A673 (cell line): ENCODE measurements around the gene MRI1.

Experiments
- EZH2 ChIP-seq: fragments of 200-600 bp; sonication (generic); IDR thresholded peaks from 2 replicates; pipeline ENCODE4 v1.6.1; 2017; ENCODE audit warnings: borderline replicate concordance, low read depth, mild to moderate bottlenecking, mixed read lengths, antibody characterized with exemption, low read length; ENCODE audit not compliant: poor library complexity, severe bottlenecking
- TF ChIP-seq, protein P1 (sequence below): fragments of 300-800, 200-600 bp; sonication (generic); conservative IDR thresholded peaks from 2 replicates; pipeline ENCODE4 v1.5.1; 2017; ENCODE audit warnings: low read depth, mild to moderate bottlenecking, antibody characterized with exemption, low read length, moderate library complexity, mixed read lengths

- TF ChIP-seq, protein P1, sequence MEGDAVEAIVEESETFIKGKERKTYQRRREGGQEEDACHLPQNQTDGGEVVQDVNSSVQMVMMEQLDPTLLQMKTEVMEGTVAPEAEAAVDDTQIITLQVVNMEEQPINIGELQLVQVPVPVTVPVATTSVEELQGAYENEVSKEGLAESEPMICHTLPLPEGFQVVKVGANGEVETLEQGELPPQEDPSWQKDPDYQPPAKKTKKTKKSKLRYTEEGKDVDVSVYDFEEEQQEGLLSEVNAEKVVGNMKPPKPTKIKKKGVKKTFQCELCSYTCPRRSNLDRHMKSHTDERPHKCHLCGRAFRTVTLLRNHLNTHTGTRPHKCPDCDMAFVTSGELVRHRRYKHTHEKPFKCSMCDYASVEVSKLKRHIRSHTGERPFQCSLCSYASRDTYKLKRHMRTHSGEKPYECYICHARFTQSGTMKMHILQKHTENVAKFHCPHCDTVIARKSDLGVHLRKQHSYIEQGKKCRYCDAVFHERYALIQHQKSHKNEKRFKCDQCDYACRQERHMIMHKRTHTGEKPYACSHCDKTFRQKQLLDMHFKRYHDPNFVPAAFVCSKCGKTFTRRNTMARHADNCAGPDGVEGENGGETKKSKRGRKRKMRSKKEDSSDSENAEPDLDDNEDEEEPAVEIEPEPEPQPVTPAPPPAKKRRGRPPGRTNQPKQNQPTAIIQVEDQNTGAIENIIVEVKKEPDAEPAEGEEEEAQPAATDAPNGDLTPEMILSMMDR = peak; percentile 63
- TF ChIP-seq EZH2 = no peak
These were observed 40.7 kb downstream of the MRI1 start for GRCh38 chr19:13804830-13805683.
